IPS-18c (cell line): ENCODE data around the gene RIPPLY2.

Experiments used
- H3K4me3 ChIP-seq: 2 replicates; pipeline ENCODE4 v1.7.0; 2013; ENCODE audit warnings: low read depth, mild to moderate bottlenecking, low read length, moderate library complexity; ENCODE audit not compliant: insufficient read depth
- H3K9me3 ChIP-seq: one replicate; pipeline ENCODE4 v1.6.1; 2013; ENCODE audit warnings: mild to moderate bottlenecking, low read length, moderate library complexity; ENCODE audit not compliant: control insufficient read depth, insufficient read depth

RIPPLY2 gene

GRCh38 chr6:83852528-83853177 is 507 bp upstream of the RIPPLY2 start:
- no peaks in the 10 kb centered on the region for H3K9me3 ChIP-seq
- peak overlapping the region; percentile 74 for H3K4me3 ChIP-seq

- Histone ChIP-seq H3K4me3 (peak overlapping the region; percentile 74), H3K9me3 (no peaks in the 10 kb centered on the region)
Measured at GRCh38 chr6:83854001-83854501, 891 bp downstream of the RIPPLY2 start.

GRCh38 chr6:83854766-83855165 is 1.6 kb downstream of the RIPPLY2 start:
- H3K9me3 ChIP-seq: no peaks in the 10 kb centered on the region
- no peak overlapping the region for H3K4me3 ChIP-seq

- peak within 1 kb of the TSS; percentile 51 for H3K4me3 ChIP-seq
- H3K9me3 ChIP-seq: no peaks in the 10 kb centered on the region
Measured at GRCh38 chr6:83859410-83860358, 6.5 kb downstream of the RIPPLY2 start, which contains the start of gene CYB5R4. Gene CYB5R4 (plus strand): TSS chr6:83859689. CDS start chr6:83859783, 94 bp downstream.

GRCh38 chr6:83860359-83860755 is 7.2 kb downstream of the RIPPLY2 start:
- H3K4me3 ChIP-seq: peak overlapping the region; percentile 51
- no peaks in the 10 kb centered on the region for H3K9me3 ChIP-seq

- no peaks in the 10 kb centered on the region for H3K9me3 ChIP-seq
- 0 out of 2 replicates have a peak overlapping the region, but pooled peaks have one; percentile 51 for H3K4me3 ChIP-seq
Measured at GRCh38 chr6:83860782-83861495, 7.8 kb downstream of the RIPPLY2 start.

- no peak overlapping the region for H3K4me3 ChIP-seq
- no peaks in the 10 kb centered on the region for H3K9me3 ChIP-seq
Measured at GRCh38 chr6:83862776-83863471, 9.8 kb downstream of the RIPPLY2 start.

- H3K9me3 ChIP-seq: no peaks in the 10 kb centered on the region
- H3K4me3 ChIP-seq: no peak overlapping the region
Measured at GRCh38 chr6:83867043-83867442, 13.9 kb downstream of the RIPPLY2 start.

GRCh38 chr6:83867527-83868161 is 14.5 kb downstream of the RIPPLY2 start:
- no peaks in the 10 kb centered on the region for H3K9me3 ChIP-seq
- H3K4me3 ChIP-seq: no peak overlapping the region

- H3K9me3 ChIP-seq: no peaks in the 10 kb centered on the region
Measured at GRCh38 chr6:83868639-83869038, 15.5 kb downstream of the RIPPLY2 start.

GRCh38 chr6:83870649-83871048 is 17.5 kb downstream of the RIPPLY2 start:
- Histone ChIP-seq H3K9me3 (no peaks in the 10 kb centered on the region), H3K4me3 (no peak overlapping the region)

More at GRCh38 chr6:83868639-83869038, 15.5 kb downstream of the RIPPLY2 start:
- H3K4me3 ChIP-seq: no peak overlapping the region

- Histone ChIP-seq H3K9me3 (no peaks in the 10 kb centered on the region), H3K4me3 (no peak overlapping the region)
Measured at GRCh38 chr6:83872386-83873118, 19.4 kb downstream of the RIPPLY2 start.

- H3K9me3 ChIP-seq: no peaks in the 10 kb centered on the region
- H3K4me3 ChIP-seq: no peak overlapping the region
Measured at GRCh38 chr6:83873869-83874268, 20.7 kb downstream of the RIPPLY2 start.

GRCh38 chr6:83875843-83876242 is 22.7 kb downstream of the RIPPLY2 start:
- H3K9me3 ChIP-seq: no peaks in the 10 kb centered on the region
- no peak overlapping the region for H3K4me3 ChIP-seq

GRCh38 chr6:83878902-83879644 is 25.9 kb downstream of the RIPPLY2 start:
- no peak overlapping the region for H3K4me3 ChIP-seq
- H3K9me3 ChIP-seq: no peaks in the 10 kb centered on the region
